Lower leg skin (tissue), 3 donors: ENCODE data around the gene OXTR.

Experiments used
- POLR2A ChIP-seq, 2 donors: fragments of 450-650 bp; IDR thresholded peaks; one replicate each; pipeline ENCODE4 v1.6.1; 2016 to 2017; ENCODE audit warnings: antibody characterized with exemption in 2 of 2, mild to moderate bottlenecking in 1 of 2, moderate library complexity in 1 of 2
- TF ChIP-seq, protein P1 (sequence below), 3 donors: fragments of 450-650 bp; IDR thresholded peaks; one replicate each; pipeline ENCODE4 v1.5.1; 2016; ENCODE audit warnings: antibody characterized with exemption in 3 of 3, mild to moderate bottlenecking in 3 of 3, moderate library complexity in 2 of 3

DNA sequence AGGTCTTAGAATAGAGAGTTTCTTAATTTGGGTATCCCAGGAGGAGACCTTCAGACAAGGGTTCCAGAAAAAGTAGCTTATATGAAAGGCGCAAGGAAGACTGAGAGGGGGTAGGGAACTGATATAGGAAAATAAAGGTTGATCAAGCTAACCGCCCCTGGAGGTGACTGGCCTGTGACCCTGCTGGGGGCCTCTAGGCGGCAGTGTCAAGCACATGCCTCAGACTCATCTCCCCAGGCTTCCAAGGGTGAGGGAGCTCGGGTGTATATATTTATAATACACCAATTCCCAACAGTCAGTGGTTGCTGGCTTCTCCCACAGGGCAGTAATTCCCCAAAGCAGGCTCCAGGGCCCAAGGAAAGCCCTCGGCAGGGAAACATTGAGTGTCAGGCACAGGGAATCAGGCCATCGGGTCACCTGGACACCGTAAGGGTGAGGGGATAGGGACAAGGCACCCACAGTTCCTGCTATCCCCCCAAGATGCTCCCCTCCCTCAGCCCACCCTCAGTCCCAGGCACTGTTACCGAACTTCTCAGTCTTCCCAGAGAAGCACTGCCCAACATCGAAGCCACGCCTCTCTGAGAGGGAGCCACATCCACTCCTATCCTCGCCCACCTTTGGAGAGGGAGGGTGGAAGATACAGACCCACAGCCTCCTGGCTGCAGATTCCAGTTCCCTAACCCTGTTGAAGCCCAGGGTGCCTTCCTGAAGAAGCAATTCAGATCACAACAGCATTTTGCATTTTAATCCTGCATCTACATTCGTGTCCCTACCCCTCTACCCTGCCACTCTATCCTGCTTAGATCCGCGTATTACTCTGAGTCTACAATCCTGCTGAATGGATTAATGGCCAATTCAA is 55.3 kb downstream of the OXTR start:
- TF ChIP-seq, protein P1, sequence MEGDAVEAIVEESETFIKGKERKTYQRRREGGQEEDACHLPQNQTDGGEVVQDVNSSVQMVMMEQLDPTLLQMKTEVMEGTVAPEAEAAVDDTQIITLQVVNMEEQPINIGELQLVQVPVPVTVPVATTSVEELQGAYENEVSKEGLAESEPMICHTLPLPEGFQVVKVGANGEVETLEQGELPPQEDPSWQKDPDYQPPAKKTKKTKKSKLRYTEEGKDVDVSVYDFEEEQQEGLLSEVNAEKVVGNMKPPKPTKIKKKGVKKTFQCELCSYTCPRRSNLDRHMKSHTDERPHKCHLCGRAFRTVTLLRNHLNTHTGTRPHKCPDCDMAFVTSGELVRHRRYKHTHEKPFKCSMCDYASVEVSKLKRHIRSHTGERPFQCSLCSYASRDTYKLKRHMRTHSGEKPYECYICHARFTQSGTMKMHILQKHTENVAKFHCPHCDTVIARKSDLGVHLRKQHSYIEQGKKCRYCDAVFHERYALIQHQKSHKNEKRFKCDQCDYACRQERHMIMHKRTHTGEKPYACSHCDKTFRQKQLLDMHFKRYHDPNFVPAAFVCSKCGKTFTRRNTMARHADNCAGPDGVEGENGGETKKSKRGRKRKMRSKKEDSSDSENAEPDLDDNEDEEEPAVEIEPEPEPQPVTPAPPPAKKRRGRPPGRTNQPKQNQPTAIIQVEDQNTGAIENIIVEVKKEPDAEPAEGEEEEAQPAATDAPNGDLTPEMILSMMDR (IDR thresholded peaks at IDR 0.05), result no peak
- TF ChIP-seq POLR2A (IDR thresholded peaks at IDR 0.05), result no peak
